C4-2B (cell line): Measurements from ENCODE around the gene CNTROB.

ENCODE experiments used
- ZFX ChIP-seq: fragments of 450-650 bp; IDR thresholded peaks from 2 replicates; pipeline ENCODE4 v1.6.1; 2017
- TF ChIP-seq, protein P1 (sequence below): fragments of 450-650 bp; conservative IDR thresholded peaks from 2 replicates; pipeline ENCODE4 v1.5.1; 2017; ENCODE audit warnings: mild to moderate bottlenecking

DNA sequence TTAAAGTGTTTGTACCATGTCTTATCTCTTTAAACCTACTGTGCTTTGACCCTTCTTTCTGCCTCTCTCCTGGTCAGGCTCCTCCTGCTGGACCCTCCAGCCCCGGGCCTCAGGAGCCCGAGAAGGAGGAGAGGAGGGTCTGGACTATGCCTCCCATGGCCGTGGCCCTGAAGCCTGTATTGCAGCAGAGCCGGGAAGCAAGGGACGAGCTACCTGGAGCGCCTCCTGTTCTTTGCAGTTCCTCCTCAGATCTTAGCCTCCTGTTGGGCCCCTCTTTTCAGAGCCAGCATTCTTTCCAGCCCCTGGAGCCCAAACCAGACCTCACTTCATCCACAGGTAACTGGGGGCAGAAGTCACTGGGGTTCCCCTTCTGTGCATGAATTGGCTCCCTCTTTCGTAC is 13.6 kb downstream of the CNTROB start:
- TF ChIP-seq, protein P1, sequence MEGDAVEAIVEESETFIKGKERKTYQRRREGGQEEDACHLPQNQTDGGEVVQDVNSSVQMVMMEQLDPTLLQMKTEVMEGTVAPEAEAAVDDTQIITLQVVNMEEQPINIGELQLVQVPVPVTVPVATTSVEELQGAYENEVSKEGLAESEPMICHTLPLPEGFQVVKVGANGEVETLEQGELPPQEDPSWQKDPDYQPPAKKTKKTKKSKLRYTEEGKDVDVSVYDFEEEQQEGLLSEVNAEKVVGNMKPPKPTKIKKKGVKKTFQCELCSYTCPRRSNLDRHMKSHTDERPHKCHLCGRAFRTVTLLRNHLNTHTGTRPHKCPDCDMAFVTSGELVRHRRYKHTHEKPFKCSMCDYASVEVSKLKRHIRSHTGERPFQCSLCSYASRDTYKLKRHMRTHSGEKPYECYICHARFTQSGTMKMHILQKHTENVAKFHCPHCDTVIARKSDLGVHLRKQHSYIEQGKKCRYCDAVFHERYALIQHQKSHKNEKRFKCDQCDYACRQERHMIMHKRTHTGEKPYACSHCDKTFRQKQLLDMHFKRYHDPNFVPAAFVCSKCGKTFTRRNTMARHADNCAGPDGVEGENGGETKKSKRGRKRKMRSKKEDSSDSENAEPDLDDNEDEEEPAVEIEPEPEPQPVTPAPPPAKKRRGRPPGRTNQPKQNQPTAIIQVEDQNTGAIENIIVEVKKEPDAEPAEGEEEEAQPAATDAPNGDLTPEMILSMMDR: no peak
- no peak for TF ChIP-seq ZFX
